ENCODE data around the gene ABCA7. TPM values are rescaled to one million over a fixed set of nuclear protein-coding genes. Genes with fewer than 3 reads are reported as not detected.

The ABCA7 gene
- total and polyA plus RNA-seq, 2 of the 13 experiments (the other 11 are each of a cell fraction or from before 2014, with no cell fraction given) = 4.4 to 32.4 TPM

- TF ChIP-seq FOXK1 (CRISPR knock-in tag; IDR thresholded peaks at IDR 0.05; ENCODE audit: borderline replicate concordance, low read depth) (no peak), BORCS8-MEF2B (CRISPR knock-in tag; IDR thresholded peaks at IDR 0.05) (peak; percentile 25; the same call in 1 of the 2 replicates), SYNCRIP (IDR thresholded peaks at IDR 0.05; ENCODE audit: insufficient read depth, low read depth, low read length) (no peak), ZFAT (CRISPR knock-in tag; conservative IDR thresholded peaks at IDR 0.05) (no peak), SOX6 (IDR thresholded peaks at IDR 0.05) (no peak), SOX6 (CRISPR knock-in tag; IDR thresholded peaks at IDR 0.05) (no peak), NCOR1 (IDR thresholded peaks at IDR 0.05; ENCODE audit: borderline replicate concordance, low read length) (no peak), RARG (CRISPR knock-in tag; IDR thresholded peaks at IDR 0.05; ENCODE audit: low read depth) (no peak), NR2F2 (IDR thresholded peaks at IDR 0.05; ENCODE audit: borderline replicate concordance, low read depth) (0 out of 2 replicates have a peak, but pooled peaks have one; percentile 7), ZFP36 (IDR thresholded peaks at IDR 0.05; ENCODE audit: borderline replicate concordance, low read depth, low read length, partially characterized antibody) (no peak), ZNF572 (CRISPR knock-in tag; IDR thresholded peaks at IDR 0.05) (0 out of 2 replicates have a peak, but pooled peaks have one; percentile 9), SNAPC2 (CRISPR knock-in tag; IDR thresholded peaks at IDR 0.05) (no peak), REST (IDR thresholded peaks at IDR 0.05; ENCODE audit: borderline replicate concordance in 1 of 2, low read depth in 1 of 2, low read length in 2 of 2) (no peak), ZUFSP (CRISPR knock-in tag; IDR thresholded peaks at IDR 0.05; ENCODE audit: borderline replicate concordance) (no peak), TRIM24 (CRISPR knock-in tag; IDR thresholded peaks at IDR 0.05) (no peak), SPEN (CRISPR knock-in tag; IDR thresholded peaks at IDR 0.05; ENCODE audit: low read depth) (no peak), IKZF4 (CRISPR knock-in tag; IDR thresholded peaks at IDR 0.05; ENCODE audit: borderline replicate concordance, low read depth, not compliant biosample characterization) (peak; percentile 15), ZFP90 (CRISPR knock-in tag; IDR thresholded peaks at IDR 0.05; ENCODE audit: borderline replicate concordance) (no peak), CBFB (CRISPR knock-in tag; IDR thresholded peaks at IDR 0.05) (no peak)
Observed at GRCh38 chr19:1065606-1066109, 25.8 kb downstream of the ABCA7 start (continued).

Measured in HepG2 (cell line).